Measurements from ENCODE around the gene G6PC3. TPM values are rescaled to one million over a fixed set of nuclear protein-coding genes. Genes with fewer than 3 reads are reported as not detected.
"Not testable (repeated sequence)": the region's sequence is repeated elsewhere in the genome, so short reads cannot be mapped to it uniquely, and the experiment has no call there.

G6PC3 gene
- total and polyA plus RNA-seq, 4 donors, result 31.0 to 128 (median 90.8) TPM

- H3K9me3 ChIP-seq (ENCODE audit: control insufficient read depth, insufficient read depth, low read length), result no peaks in the 10 kb centered on the region
- H3K4me1 ChIP-seq (ENCODE audit: control insufficient read depth, insufficient read depth, low read length), result no peaks in the 10 kb centered on the region
- no peak overlapping the region for H3K27ac ChIP-seq (ENCODE audit: low read depth, low read length)
- H3K4me3 ChIP-seq (ENCODE audit: low read depth, low read length), result no peak overlapping the region
- H3K36me3 ChIP-seq (ENCODE audit: control insufficient read depth, insufficient read depth, low read length), result peaks cover 43% of the 10 kb centered on the region
- no CpG with 5 or more reads among the region's 3 CpGs for WGBS (ENCODE audit: insufficient coverage)
- no peak for DNase-seq (ENCODE audit: low read depth in 4 of 6, low spot score in 6 of 6)
- H3K27me3 ChIP-seq (ENCODE audit: control insufficient read depth, insufficient read depth, low read length), result no peaks in the 10 kb centered on the region
Observed at GRCh38 chr17:44033861-44034408, 36.6 kb upstream of the G6PC3 start.

- H3K4me1 ChIP-seq (ENCODE audit: control insufficient read depth, insufficient read depth, low read length); H3K27ac ChIP-seq (ENCODE audit: low read depth, low read length); H3K9me3 ChIP-seq (ENCODE audit: control insufficient read depth, insufficient read depth, low read length); DNase-seq (ENCODE audit: low read depth in 4 of 6, low spot score in 6 of 6); H3K27me3 ChIP-seq (ENCODE audit: control insufficient read depth, insufficient read depth, low read length); H3K4me3 ChIP-seq (ENCODE audit: low read depth, low read length): not testable (repeated sequence)
- no CpG with 5 or more reads among the region's 3 CpGs for WGBS (ENCODE audit: insufficient coverage)
- peaks cover 40% of the 10 kb centered on the region for H3K36me3 ChIP-seq (ENCODE audit: control insufficient read depth, insufficient read depth, low read length)
Observed at GRCh38 chr17:44034688-44035087, 35.8 kb upstream of the G6PC3 start.

- Histone ChIP-seq H3K36me3 (ENCODE audit: control insufficient read depth, insufficient read depth, low read length) (peaks cover 35% of the 10 kb centered on the region), H3K9me3 (ENCODE audit: control insufficient read depth, insufficient read depth, low read length) (no peaks in the 10 kb centered on the region), H3K27ac (ENCODE audit: low read depth, low read length) (no peak overlapping the region), H3K27me3 (ENCODE audit: control insufficient read depth, insufficient read depth, low read length) (no peaks in the 10 kb centered on the region), H3K4me1 (ENCODE audit: control insufficient read depth, insufficient read depth, low read length) (no peaks in the 10 kb centered on the region), H3K4me3 (ENCODE audit: low read depth, low read length) (no peak overlapping the region)
- WGBS (ENCODE audit: insufficient coverage), result no CpG with 5 or more reads among the region's 2 CpGs
- peak in 1 of 6 donors; percentile 64 for DNase-seq (ENCODE audit: low read depth in 4 of 6, low spot score in 6 of 6)
Observed at GRCh38 chr17:44037471-44037870, 33.1 kb upstream of the G6PC3 start.

GRCh38 chr17:44038604-44039011 is 31.9 kb upstream of the G6PC3 start:
- peak in 2 of 6 donors; percentile 13 to 87 for DNase-seq (ENCODE audit: low read depth in 4 of 6, low spot score in 6 of 6)
- Histone ChIP-seq H3K9me3 (ENCODE audit: control insufficient read depth, insufficient read depth, low read length) (no peaks in the 10 kb centered on the region), H3K27ac (ENCODE audit: low read depth, low read length) (no peak overlapping the region), H3K36me3 (ENCODE audit: control insufficient read depth, insufficient read depth, low read length) (peaks cover 24% of the 10 kb centered on the region), H3K4me3 (ENCODE audit: low read depth, low read length) (no peak overlapping the region), H3K4me1 (ENCODE audit: control insufficient read depth, insufficient read depth, low read length) (peaks cover 5% of the 10 kb centered on the region), H3K27me3 (ENCODE audit: control insufficient read depth, insufficient read depth, low read length) (no peaks in the 10 kb centered on the region)
- 100% methylated on average over 1 of the region's 3 CpGs for WGBS (ENCODE audit: insufficient coverage)

GRCh38 chr17:44039829-44040635 is 30.5 kb upstream of the G6PC3 start:
- H3K4me3 ChIP-seq (ENCODE audit: low read depth, low read length), result no peak overlapping the region
- no peak overlapping the region for H3K27ac ChIP-seq (ENCODE audit: low read depth, low read length)
- peaks cover 5% of the 10 kb centered on the region for H3K4me1 ChIP-seq (ENCODE audit: control insufficient read depth, insufficient read depth, low read length)
- DNase-seq (ENCODE audit: low read depth in 4 of 6, low spot score in 6 of 6), result no peak
- peaks cover 24% of the 10 kb centered on the region for H3K36me3 ChIP-seq (ENCODE audit: control insufficient read depth, insufficient read depth, low read length)
- no CpG with 5 or more reads among the region's 6 CpGs for WGBS (ENCODE audit: insufficient coverage)
- no peaks in the 10 kb centered on the region for H3K27me3 ChIP-seq (ENCODE audit: control insufficient read depth, insufficient read depth, low read length)
- no peaks in the 10 kb centered on the region for H3K9me3 ChIP-seq (ENCODE audit: control insufficient read depth, insufficient read depth, low read length)

GRCh38 chr17:44043272-44043696 is 27.3 kb upstream of the G6PC3 start:
- Histone ChIP-seq H3K27ac (ENCODE audit: low read depth, low read length) (no peak overlapping the region), H3K4me3 (ENCODE audit: low read depth, low read length) (no peak overlapping the region)

GRCh38 chr17:44044071-44044470 is 26.5 kb upstream of the G6PC3 start:
- Histone ChIP-seq H3K4me1 (ENCODE audit: control insufficient read depth, insufficient read depth, low read length) (peaks cover 5% of the 10 kb centered on the region), H3K27me3 (ENCODE audit: control insufficient read depth, insufficient read depth, low read length) (no peaks in the 10 kb centered on the region), H3K4me3 (ENCODE audit: low read depth, low read length) (no peak overlapping the region), H3K36me3 (ENCODE audit: control insufficient read depth, insufficient read depth, low read length) (peaks cover 20% of the 10 kb centered on the region), H3K9me3 (ENCODE audit: control insufficient read depth, insufficient read depth, low read length) (no peaks in the 10 kb centered on the region), H3K27ac (ENCODE audit: low read depth, low read length) (no peak overlapping the region)
- DNase-seq (ENCODE audit: low read depth in 4 of 6, low spot score in 6 of 6), result peak in 2 of 6 donors; percentile 25 to 46
- WGBS (ENCODE audit: insufficient coverage), result no CpG with 5 or more reads among the region's 1 CpG

More at GRCh38 chr17:44043272-44043696, 27.3 kb upstream of the G6PC3 start:
- H3K36me3 ChIP-seq (ENCODE audit: control insufficient read depth, insufficient read depth, low read length), result peaks cover 20% of the 10 kb centered on the region
- peak in 1 of 6 donors; percentile 62 for DNase-seq (ENCODE audit: low read depth in 4 of 6, low spot score in 6 of 6)
- no peaks in the 10 kb centered on the region for H3K9me3 ChIP-seq (ENCODE audit: control insufficient read depth, insufficient read depth, low read length)
- peaks cover 5% of the 10 kb centered on the region for H3K4me1 ChIP-seq (ENCODE audit: control insufficient read depth, insufficient read depth, low read length)
- no peaks in the 10 kb centered on the region for H3K27me3 ChIP-seq (ENCODE audit: control insufficient read depth, insufficient read depth, low read length)
- WGBS (ENCODE audit: insufficient coverage), result no CpG with 5 or more reads among the region's 4 CpGs

- H3K36me3 ChIP-seq (ENCODE audit: control insufficient read depth, insufficient read depth, low read length), result peaks cover 30% of the 10 kb centered on the region
- DNase-seq (ENCODE audit: low read depth in 4 of 6, low spot score in 6 of 6), result no peak
- no peaks in the 10 kb centered on the region for H3K9me3 ChIP-seq (ENCODE audit: control insufficient read depth, insufficient read depth, low read length)
- no peak overlapping the region for H3K27ac ChIP-seq (ENCODE audit: low read depth, low read length)
- peaks cover 5% of the 10 kb centered on the region for H3K4me1 ChIP-seq (ENCODE audit: control insufficient read depth, insufficient read depth, low read length)
- 100% methylated on average over 2 of the region's 4 CpGs for WGBS (ENCODE audit: insufficient coverage)
- H3K4me3 ChIP-seq (ENCODE audit: low read depth, low read length), result no peak overlapping the region
- H3K27me3 ChIP-seq (ENCODE audit: control insufficient read depth, insufficient read depth, low read length), result no peaks in the 10 kb centered on the region
Observed at GRCh38 chr17:44045486-44045885, 25.0 kb upstream of the G6PC3 start.

- H3K4me3 ChIP-seq (ENCODE audit: low read depth, low read length); H3K9me3 ChIP-seq (ENCODE audit: control insufficient read depth, insufficient read depth, low read length); H3K4me1 ChIP-seq (ENCODE audit: control insufficient read depth, insufficient read depth, low read length); DNase-seq (ENCODE audit: low read depth in 4 of 6, low spot score in 6 of 6); H3K27ac ChIP-seq (ENCODE audit: low read depth, low read length); H3K27me3 ChIP-seq (ENCODE audit: control insufficient read depth, insufficient read depth, low read length): not testable (repeated sequence)
- WGBS (ENCODE audit: insufficient coverage), result no CpG with 5 or more reads among the region's 7 CpGs
- peaks cover 44% of the 10 kb centered on the region for H3K36me3 ChIP-seq (ENCODE audit: control insufficient read depth, insufficient read depth, low read length)
Observed at GRCh38 chr17:44046893-44047292, 23.6 kb upstream of the G6PC3 start.
